Hypothalamus (tissue), 51 donors: ENCODE measurements around the gene GIT1.

Experiments used
- DNase-seq, 51 donors: peaks; one replicate each; lab custom pipeline; 2025; lab: John Stamatoyannopoulos, UW

Gene GIT1

DNA sequence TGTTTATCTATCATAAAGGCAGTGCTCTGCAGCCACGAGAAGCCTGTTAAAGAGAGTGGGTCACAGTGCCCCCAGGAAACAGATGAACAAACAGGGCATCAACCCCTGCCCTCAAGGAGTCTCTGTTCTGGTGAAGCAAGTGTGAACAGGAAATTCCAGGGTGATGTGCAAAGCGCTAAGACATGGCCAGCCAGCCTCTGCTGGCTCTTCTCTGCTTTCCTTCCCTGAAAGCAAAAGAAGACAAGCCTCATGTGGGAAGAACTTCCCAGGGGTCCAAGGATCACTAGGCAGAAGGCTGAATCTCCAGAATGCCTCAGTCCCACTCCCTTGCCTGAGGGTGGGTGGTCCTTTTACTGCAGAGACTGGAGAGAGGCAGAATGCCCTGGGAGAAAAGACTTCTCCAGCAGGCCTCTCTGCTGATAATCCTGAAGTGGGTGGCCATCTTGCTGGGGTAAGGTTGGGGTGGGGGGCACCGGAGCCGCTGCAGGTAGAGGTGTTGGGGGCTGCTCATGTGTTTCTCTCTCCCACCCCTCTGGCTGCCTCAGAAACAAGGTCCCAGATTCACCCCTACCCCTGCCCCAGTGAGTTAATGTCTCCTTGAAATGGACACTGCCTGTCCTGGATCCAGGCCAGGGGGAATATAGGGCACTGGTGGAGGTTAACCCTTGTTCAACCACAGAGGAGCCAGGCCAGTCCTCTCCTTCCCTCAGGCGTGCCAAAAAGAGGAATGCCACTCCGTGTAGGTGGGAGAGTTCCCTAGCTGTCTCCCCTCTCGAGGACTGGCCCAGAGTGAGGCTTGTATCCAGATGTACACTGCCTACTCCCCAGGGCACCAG is 5.9 kb upstream of the GIT1 start:
- DNase-seq, result no peak

DNA sequence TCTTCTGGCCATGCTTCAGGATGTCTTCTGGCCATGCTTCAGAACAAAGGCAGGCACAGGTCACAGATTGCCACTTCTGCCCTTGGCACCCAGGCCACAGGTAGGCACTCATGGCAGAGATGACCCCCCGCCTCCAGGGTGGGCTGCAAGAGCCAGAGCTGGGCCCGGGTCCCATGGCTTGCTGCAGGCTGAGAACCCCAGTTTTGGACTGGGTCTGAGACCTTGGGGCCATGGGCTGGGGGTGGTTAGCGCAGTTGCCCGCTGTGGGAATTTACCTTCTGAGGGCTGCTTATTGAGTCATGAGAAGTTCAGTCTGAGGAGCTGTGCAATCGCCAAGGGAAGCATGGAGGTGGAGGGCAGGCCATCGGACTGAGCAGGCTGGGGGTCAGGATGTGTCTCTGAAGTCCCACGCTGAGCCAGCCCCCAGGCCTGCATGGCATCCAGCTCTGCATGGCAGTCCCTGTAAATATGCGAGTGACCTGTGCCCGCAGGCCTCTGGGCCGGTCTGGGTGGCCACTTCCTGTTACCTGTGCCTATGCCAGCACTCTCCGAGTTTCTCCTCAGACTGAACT is 5.2 kb upstream of the GIT1 start:
- DNase-seq, result no peak

DNA sequence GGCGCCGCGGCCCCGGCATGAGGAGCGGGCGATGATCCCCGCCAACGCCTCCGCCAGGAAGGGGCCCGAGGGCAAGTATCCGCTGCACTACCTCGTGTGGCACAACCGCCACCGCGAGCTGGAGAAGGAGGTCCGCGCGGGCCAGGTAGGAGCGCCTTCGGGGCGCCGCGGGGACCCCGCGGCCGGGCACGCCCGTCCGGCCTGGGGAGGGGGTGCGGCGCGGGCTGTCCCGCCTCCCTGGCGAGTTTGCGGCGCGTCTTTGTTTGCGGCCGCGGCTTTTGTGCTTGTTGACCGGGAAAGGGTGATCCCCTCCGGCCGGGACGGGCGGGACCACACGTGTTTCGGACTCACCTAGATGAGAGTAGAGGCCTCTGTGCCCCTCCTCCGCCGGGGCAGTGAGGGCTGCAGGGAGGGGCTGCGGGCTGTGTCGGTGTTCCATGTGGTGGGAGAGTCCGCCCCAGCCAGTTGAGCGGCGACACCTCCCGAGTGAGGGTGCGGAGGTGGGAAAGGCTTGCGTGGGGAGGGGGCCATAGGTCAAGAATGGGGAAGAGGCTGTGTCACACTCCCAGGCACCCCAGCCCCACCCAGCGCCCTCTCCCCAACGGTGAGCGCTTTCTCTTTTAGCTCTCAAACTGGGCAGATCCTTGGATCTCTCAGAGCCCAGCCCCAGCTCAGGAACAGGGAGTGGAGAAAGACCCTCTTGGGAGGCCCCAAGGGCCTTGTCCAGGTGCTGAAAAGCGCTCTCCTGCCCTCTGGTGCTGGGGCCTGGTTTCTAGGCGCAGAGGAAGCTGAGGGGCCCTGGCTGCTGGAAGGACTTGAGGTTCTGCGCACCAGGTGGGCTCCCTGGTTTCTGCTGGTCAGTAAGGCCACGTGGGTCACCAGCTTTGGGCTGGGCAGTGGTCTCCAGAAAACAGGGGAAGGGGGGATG is 4.4 kb upstream of the GIT1 start:
- DNase-seq, result peak in 4 of 51 donors; percentile 19 to 42 (median 32)

DNA sequence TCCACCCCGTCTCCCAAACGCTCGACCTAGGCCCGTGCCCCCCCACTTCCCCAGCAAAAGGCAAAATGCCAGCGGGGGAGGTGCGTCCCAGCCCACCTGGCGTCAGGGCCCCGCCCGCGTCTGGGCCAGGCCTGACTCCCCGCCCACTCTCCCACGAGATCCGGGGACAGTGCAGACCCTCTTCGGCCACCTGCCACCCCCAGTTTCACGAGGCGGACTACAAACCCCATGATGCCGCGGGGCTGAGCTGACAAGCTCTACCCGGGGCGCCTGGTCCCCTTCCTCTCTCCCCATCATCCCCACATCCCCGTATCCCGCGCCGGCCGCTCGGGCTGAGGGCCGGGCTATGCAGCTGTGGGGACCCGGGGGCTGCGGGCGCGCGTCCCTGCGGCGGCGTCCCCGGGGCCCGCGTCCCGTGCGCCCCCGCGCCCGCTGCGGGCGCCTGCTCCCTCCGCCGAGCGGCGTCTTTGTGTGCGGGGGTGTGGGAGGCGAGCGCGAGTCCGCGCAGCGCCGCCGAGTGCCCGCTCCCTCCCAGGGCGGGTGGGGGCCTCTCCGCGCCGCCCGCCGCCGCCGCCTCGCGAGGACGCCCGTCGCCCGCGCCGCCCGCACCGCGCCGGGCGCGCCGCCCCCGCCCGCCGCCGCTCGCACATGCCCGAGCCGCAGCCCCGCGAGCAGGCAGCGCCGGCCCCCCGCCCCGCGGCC is 3.6 kb upstream of the GIT1 start, which contains the start of gene ANKRD13B:
TSS of gene ANKRD13B (plus strand) at position 283 of the 702 bp plus-strand sequence. CDS start 490 bp downstream, outside the sequence.
- peak in 44 of 51 donors; percentile 27 to 84 (median 61) for DNase-seq

DNA sequence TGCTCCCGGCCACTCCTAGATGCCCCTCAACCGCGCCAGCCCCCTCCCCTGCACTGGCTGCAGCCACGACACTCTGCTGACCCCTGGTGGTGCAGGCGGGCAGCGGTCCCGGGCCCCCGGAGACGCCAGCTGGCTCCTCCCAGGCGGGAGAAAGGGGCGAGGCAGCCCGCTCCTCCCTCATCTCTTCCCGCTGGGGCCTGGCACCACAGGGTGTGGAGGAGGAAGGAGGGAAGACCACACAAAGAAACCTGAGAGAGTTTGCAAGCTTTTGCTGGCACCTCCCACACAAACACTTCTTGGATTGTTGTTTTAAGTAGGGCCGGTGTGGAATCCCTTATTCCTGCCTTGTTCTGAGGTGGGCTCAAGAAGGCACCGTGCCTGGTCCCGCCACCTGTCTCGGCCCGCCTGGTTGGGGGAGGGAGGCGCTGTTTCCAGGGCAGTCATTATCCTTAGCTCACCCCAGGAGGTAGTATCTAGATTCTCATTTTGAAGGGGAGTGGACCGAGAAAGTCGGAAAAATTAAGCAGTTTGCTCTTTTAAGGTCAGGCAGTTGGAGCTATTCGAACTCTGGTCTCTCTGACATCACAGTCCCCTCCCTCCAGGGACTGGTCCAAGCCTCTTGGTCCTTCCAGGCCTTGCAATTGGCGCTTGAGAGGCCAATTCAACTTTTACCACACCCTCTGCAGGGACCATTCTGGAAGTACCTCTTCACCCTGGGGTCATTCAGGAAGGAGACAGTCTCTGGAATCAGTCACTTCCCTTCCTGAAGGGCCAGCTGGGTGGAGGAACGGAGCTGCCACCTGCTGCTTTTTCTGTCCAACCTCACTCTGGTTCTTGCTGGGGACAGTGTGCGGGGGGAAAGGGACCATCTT is 2.5 kb upstream of the GIT1 start:
- peak in 49 of 51 donors; percentile 51 to 94 (median 83) for DNase-seq

- DNase-seq, result peak in 13 of 51 donors; percentile 28 to 83 (median 54)
These were observed 1.8 kb upstream of the GIT1 start for GRCh38 chr17:29591146-29591736.

DNA sequence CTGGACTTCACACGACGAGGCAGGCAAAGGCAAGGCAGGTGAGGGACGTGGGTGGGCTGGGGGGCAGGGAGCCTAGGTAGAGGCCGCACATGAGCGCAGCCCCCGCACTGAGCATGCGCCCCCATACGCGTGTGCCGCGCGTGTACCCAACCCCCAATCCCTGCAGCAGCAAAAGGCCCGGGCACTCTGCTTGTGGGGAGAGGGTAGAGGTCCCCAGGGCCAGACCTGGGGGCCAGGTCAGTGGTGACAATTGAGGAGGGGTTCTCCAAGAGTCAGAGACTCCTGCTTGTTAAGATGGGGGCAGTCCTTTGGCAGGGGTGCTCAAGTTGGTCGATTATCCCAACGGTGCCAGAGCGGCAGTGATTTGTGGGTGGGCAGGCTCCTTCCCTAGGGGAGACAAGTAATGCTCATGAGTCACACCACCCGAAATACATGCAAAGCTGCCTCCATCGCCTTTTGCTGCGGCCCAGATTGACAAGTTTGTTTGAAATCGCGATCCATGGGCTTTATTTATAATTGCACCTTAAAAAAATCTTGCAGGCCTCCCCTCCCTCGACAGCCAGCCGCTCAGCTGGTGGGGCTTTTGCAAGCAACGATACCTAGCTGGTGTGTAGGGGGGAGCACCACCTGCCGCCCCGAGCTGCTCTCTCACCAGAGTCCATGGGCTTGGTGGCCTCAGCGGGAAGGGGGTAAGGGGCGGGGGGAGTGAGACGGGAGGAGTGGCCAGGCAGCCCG is 1.1 kb upstream of the GIT1 start:
- DNase-seq, result peak in 5 of 51 donors; percentile 27 to 89 (median 46)

GRCh38 chr17:29588562-29589411 is 661 bp downstream of the GIT1 start:
- DNase-seq, result peak in 16 of 51 donors; percentile 29 to 62 (median 39)

DNA sequence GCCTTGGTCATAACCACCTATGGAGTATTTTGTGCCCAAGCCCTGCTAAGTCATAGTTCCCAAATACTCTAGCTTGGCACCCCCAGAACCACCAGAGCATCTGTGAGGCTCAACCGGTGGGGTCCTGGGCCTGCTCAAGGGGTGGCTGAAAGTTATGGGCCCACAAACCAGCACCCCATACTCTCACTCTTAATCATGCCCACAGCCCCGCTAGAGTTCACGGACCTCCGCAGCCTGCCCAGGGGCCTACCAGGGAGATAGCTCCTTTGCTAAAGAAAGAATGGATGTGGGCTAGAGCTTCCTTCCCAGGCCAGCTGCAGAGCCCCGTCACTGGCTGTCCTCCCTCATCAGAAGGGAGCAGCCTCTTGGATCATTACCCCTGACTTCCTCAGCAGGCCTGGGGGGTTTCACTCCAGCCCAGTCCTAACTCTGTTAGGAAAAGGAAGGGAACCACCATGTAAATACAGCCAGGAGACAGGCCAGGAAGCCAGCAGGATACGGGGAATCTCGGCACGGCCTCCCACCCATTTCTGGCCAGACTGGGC is 1.4 kb downstream of the GIT1 start:
- DNase-seq, result peak in 1 of 51 donors; percentile 36

DNA sequence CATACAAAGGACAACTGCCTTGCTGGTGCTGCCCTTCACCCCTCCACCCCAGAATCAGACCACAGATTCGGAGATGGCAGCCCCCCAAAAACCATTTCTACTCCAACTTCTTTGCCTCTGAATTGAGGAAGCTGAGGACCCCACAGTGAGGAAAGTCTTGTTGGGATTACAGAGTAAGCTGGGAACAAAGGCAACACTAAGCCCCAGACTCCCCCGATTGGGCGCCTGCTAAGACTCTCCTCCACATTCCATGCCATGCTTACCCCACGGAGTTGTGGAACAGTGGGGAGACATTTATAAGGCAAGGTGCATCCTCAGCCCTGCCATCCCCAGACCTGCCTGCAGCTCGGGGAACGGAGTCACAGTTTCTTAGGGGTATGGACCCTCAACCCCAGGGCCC is 1.9 kb downstream of the GIT1 start:
- DNase-seq, result no peak

DNA sequence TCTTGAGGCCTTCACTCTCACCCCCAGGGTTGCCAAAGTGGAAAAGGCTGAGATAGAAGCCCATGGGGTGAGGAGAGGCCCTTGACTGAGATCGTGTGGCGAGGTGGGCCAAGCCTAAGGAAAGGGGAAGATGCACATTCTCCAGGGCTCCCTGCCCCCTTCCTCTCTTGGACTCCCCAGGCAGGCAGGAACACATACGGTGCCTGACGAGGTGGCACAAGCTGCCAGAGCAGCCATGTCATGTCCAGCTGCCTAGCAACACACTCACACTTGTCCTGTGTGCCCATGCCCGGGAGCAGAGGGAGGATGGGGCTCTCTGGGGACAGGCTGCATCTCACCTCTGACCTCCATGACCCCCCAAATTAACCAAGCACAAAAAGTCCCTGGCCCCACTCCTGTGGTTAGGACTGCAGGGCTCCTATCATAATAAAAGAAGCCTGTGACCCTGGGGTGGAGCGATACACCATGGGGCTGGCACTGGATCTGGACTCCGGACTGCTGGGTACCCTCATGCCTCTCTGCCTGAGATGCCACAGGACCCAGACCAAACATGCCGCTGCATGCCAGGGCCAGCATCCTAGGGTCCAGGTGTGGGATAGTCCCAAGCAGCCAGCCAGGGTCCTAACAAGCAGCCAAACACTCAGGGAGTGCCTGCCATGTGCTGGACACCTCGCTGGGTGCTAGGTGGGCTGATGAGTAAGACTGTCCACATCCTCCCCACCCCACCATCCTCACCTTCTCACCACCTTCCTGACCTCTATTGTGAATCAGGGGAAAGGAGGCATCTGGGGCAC is 2.6 kb downstream of the GIT1 start:
- peak in 1 of 51 donors; percentile 17 for DNase-seq

DNA sequence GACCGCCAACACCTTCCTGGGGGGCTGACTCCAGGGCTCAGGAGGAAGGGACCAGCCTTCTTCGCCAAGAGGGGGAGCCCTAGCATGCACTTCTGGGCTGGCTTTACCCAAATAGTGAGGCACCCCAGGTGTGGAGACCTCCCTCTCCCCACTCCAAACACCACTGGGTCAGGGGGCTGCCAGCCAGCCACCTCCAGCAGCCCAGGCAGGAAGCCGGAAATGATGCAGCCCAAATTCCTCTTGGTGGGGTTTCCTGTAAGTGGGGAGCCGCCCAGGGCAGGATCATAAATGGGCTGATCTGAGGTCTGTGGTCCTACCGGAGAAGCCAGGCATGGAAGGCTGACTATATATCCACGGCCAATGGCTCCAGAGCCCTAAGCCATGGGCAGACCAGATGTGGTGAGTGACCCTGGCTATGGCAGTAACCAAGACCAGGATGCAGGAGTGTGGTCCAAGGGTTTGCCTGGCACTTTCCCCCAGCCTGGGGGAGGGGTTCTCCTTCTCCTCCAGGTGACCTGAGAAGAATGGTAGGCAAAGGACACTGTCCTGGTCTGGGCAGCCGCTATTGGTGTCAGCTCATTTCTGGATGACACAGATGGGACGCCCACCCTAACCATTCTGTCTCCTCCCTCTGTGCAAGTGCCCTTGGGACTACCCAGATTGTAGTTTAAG is 4.2 kb downstream of the GIT1 start:
- no peak for DNase-seq

DNA sequence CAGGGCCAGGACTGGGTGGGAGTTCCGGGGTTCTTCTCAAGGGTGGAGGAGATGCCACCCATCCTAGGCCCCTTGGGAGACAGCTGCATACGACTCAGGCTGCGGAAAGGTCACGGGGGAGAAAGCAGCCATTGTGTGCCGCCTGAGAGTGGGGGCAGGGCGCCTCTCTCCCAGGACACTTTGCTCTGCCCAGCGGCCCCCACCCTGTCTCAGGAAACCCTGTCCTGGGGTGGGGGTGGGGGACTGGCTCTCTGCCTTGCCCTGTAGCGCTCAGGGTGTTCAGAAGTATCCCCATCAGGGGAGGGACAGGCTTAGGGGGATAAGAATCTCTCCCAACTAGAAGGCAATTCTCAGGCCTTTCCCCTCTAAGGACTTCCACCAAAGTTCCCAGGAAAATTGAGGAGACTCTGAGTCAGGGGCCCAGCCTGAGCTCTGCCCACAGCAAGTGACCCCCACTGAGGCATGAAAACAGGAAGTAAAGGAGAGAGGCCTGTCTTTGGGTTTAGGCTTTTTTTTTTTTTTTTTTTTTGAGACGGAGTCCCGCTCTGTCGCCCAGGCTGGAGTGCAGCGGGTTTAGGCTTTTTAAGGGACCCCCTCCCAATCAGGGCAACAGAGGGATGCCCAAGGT is 4.9 kb downstream of the GIT1 start:
- peak in 41 of 51 donors; percentile 17 to 89 (median 69) for DNase-seq

GRCh38 chr17:29583324-29584248 is 5.9 kb downstream of the GIT1 start:
- DNase-seq, result no peak
